Activated CD8-positive, alpha-beta memory T cell treated with anti-CD3 and anti-CD28 coated beads, Interleukin-2, amount 50 U/mL, for 24 hours (primary cell): ENCODE measurements around the gene CPLX3.

Experiments
- DNase-seq: peaks from one replicate; pipeline ENCODE4 v3.0.0-alpha.2; 2020; ENCODE audit errors: extremely low read depth

The CPLX3 gene

DNA sequence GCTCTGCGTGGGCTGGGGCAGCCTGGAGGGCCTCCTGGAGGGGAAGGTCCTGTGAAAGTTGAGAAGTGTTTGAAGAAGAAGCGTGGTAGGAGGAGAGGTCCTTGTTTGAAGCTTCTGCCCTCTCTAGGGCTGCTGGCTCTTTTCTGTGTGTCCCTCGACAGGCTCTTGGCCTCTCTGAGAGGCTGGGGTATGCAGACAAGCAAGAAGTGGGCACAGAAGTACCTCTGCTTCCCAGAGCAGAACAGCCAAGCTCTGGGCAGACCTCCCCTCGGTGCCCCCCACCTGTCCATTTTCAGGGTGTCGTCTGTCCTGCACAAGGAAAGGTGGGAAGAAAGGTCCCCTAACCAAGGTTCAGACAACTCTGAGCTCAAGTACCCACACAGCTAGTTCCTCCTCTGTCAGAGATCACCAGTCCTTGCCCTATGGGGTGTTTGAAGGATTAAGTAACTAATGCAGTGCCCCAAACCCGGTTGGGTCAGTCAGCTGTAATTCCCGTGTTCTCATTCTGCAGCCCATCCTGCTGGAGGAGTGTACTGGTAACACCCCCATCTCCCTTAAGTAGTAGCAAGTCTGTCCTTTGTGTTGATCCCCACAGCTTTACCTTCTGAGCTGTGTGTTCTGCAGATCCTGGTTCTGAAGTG, 38.3 kb upstream of the CPLX3 start:
- no peak for DNase-seq

DNA sequence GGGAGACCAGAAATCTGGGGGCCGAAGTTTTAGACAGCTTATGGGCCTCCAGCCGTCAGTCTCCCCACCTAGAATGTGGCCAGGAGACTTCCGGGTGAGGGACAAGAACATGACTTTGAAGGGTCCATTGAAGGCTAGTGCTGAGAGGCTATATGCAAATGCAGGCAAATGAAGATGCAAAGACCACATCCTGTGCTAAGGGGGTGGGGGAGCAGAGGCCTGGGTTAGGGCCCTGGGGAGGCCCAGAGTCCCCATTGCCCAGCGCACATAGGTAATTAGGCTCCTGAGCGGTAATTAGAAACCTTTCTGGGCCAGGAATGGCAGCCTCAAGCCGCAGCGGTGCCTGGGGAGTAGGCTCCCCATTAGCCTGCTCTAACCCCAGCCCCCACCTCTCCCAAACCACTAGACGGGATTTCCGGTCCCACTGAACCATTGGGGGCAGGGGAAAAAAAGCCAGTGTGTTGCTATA, 37.7 kb upstream of the CPLX3 start:
- DNase-seq: no peak

- DNase-seq: no peak
These were observed 37.2 kb upstream of the CPLX3 start for GRCh38 chr15:74789171-74789631.

- no peak for DNase-seq
These were observed 36.7 kb upstream of the CPLX3 start for GRCh38 chr15:74789741-74790079.

- DNase-seq: no peak
These were observed 36.1 kb upstream of the CPLX3 start for GRCh38 chr15:74790080-74790916.

- no peak for DNase-seq
These were observed 35.4 kb upstream of the CPLX3 start for GRCh38 chr15:74791007-74791406.

GRCh38 chr15:74791667-74792066, 34.8 kb upstream of the CPLX3 start:
- no peak for DNase-seq

DNA sequence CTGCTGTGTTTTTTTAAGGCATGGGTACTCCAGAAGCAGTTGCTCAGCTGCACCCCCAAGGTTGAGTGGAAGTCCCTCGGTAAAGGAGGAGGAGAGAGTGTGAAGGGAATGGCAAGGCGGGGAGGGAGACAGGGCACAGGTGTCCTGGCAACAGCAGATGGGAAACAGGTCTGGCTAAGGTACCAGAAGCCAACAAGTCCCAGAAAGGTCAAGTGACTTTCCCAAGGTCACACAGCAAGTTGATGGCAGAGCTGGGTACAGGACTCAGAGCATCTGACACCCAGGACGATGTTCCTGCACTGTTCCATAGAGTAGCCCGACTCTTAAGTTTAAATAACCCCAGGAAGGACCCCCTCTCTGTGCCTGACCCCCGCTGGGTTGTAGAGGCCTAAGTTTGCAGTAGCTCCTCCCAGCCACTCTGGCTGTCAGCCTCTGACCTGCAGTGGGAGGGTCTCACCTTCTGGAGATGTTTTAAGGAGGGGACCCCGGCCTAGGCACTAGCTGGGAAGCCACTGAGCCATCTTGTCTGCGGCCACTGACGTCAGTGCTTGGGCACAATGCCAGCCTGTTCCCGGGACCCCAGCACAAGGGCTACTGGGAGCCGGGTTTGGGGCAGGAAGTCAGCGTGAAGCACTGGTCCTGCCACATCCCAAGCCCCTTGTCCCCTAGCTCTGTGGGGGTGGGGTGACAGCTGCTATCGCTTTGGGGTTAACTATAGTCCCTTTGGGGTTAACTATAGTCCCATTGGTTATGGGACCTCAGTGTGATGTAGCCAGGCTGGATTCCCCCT, 34.0 kb upstream of the CPLX3 start:
- DNase-seq: no peak

DNA sequence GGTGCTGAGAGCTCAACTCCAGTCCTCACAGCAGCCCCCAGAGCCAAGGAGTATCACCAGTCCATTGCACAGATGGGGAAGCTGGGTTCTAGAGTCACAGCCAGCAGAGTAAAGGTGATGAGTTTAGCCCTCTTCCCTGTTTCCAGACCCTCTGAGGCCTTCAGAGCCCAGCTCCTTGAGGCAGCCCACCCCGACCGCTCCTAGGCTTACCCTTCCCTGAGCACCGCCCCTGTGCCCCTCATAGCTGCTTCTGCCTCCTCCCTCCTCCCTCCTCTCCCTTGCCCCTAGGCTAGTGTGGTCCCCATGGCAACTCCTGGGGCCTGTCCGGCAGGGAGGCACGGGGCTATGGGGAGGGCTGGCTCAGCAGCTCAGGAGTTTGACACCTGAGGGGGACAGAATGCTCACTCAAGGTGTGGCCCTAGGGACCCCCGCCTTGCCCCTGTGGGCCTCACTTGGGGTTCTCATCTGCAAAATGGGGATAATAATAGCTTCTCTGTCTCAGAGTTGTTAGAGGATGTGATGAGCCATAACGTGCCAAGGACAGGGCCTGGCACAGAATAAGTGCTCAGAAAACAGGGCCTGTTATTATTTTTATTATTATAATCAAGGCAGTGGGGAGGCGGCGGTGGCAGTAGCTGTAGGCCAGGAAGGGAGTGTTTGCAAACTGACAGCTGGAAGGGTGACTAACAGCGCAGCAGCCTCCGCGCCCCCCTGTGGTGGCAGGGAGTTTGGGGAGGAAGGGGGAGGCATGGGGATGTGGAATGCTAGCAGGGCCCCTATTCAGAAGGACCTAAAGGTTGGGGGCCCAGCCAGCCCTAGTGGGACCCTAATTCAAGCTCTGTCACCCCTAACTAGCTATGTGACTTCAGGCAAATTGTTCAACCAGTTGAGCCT, 33.0 kb upstream of the CPLX3 start:
- no peak for DNase-seq

DNA sequence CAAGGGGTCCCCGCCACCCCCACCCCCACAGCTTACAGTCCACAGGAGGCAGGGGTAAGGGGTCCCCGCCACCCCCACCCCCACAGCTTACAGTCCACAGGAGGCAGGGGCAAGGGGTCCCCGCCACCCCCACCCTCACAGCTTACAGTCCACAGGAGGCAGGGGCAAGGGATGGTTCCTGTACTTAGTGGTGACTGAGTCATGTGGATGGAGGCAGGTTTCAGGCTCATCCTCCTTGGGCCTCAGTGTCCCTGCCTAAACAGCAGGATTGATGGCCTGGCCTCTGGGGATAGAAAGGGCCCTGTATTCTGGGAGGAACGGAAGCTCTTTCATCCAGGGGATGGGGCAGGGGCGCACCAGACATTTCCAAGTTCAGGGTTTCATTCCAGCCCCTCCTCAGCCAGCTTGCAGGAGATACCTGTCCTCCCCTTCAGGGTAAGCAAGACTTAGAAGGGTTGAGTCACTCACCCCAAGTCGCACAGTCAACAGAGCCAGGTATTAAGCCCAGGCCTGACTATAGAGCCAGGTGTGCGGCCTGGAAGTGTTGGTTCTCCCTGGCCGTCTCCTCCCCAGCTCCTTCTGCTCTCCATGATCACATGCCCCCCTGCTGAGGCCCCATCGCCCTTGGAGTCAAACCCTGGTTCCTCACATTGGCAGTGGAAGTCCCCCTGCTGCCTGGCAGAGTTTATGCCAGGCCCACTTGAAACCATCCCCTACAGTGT, 32.0 kb upstream of the CPLX3 start:
- no peak for DNase-seq

- no peak for DNase-seq
These were observed 31.5 kb upstream of the CPLX3 start for GRCh38 chr15:74794970-74795349.

DNA sequence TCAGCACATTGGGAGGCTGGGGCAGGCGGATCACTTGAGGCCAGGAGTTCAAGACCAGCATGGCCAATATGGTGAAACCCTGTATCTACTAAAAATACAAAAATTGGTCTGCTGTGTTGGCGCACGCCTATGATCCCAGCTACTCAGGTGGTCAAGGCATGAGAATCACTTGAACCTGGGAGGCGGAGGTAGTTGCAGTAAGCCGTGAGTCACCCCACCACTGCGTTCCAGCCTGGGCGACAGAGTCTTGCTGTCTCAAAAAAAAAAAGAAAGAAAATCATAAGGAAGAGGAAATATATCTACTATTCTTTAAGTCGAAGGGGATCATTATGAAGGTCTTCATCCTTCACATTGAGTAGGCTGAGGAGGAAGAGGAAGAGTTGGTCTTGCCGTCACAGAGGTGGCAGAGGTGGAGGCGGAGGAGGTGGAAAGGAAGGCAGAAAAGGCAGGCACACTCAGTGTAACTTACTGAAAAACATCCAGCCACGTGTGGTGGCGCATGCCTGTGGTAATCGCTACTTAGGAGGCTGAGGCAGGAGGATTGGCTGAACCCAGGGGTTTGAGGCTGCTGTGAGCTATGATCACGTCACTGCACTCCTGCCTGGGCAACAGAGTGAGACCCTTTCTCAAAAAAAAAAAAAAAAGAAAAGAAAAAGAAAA, 30.3 kb upstream of the CPLX3 start:
- no peak for DNase-seq

DNA sequence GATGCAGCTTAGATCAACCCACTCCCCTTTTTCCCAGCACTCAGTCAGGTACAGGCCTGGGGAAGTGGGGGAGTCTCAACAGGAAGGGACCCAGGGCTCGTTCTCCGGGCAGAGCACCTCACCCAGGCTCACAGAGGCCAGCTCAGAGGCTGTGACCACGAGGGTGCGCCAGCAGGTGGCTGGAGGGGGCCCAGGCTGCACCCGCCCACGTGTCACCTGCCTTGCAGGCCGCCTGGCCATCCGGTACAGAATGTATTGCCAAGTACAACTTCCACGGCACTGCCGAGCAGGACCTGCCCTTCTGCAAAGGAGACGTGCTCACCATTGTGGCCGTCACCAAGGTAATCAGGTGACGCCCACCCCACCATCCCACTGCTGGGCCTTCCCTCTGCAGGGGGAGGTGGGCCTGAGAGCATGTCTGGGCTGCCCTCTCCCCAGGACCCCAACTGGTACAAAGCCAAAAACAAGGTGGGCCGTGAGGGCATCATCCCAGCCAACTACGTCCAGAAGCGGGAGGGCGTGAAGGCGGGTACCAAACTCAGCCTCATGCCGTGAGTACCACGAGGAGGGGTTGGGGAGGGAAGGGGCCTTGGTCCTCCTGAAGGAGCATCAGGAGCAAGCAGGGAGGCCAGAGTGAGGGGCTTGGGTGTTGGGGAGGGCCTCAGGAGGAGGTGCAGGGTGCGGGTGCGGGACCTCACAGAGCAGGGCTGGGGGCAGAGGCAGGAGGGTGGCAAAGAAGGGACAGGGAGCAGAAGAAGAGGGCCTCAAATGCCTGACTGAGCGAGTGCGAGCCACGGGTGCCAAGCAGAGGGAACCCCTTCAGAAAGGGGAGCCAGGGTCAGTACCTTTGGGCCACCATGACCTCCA, 27.8 kb upstream of the CPLX3 start:
- DNase-seq: no peak

DNA sequence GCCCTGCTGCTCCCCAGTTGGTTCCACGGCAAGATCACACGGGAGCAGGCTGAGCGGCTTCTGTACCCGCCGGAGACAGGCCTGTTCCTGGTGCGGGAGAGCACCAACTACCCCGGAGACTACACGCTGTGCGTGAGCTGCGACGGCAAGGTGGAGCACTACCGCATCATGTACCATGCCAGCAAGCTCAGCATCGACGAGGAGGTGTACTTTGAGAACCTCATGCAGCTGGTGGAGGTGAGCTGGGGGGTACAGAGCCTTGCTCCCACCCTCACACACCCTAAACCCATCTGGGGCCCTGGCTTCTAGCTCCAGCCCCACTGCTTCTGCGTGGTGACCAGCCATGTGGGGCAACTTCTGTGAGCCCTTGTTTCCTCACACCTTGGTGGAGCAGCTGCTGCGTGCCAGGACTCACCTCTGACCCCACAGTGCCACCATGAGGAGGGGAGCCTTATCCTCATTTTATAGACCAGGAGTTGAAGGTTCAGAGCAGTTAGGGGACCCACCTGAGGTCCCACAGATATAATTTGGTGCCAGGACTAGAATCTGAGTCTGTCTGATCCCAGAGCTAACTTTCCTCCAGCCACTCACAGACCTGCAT, 27.1 kb upstream of the CPLX3 start:
- no peak for DNase-seq

DNA sequence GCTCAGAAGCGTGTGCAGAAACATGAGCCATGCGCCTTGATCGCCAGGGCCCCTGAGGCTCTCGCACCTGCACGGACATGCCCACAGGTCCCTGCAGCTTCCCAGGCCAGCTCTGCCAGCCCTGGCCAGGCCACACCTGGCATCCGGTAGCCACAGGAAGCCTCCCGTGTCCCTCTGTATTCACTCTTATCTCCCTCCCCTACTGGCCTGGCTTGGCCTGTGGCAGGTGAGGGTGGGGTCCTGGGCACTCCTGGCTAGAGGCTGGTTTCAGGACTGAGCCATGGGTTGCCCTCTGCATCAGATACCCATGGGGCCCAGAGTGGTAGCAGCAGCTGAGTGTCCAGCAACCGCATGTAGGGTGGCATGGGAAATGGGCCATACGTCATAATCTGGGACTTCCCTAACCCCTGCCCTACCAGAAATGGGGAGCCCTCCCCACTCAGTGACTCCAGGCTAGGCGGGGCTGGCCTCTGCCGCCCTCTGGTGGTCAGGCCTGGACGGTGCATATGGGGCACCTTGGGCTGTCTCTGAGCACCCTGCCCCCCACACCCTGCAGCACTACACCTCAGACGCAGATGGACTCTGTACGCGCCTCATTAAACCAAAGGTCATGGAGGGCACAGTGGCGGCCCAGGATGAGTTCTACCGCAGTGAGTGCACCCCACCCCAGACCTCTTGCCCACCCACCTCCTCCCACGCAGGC, 26.4 kb upstream of the CPLX3 start:
- DNase-seq: no peak

DNA sequence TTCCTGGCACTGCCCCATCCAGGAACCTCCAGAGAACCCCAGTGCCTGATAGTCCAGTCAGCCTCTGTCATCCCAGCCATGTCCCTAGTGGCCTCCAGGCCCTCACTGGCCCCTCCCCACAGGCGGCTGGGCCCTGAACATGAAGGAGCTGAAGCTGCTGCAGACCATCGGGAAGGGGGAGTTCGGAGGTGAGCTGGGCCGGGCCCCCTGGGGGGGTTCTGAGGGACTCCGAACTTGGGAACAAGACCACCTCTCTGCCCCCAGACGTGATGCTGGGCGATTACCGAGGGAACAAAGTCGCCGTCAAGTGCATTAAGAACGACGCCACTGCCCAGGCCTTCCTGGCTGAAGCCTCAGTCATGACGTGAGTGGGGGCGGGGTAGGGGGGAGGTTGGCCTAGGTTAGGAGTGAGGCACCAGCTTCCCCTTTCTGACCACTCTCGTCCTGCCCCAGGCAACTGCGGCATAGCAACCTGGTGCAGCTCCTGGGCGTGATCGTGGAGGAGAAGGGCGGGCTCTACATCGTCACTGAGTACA, 25.8 kb upstream of the CPLX3 start:
- no peak for DNase-seq

GRCh38 chr15:74801311-74801997, 25.0 kb upstream of the CPLX3 start:
- no peak for DNase-seq
